Limb (tissue), 2 donors: ENCODE measurements around the gene SYNGAP1.

ENCODE experiments used
- DNase-seq, 2 donors: peaks; one replicate each; pipeline ENCODE4 v3.0.0-alpha.2; 2016; ENCODE audit errors: extremely low spot score in 2 of 2

SYNGAP1 gene

DNA sequence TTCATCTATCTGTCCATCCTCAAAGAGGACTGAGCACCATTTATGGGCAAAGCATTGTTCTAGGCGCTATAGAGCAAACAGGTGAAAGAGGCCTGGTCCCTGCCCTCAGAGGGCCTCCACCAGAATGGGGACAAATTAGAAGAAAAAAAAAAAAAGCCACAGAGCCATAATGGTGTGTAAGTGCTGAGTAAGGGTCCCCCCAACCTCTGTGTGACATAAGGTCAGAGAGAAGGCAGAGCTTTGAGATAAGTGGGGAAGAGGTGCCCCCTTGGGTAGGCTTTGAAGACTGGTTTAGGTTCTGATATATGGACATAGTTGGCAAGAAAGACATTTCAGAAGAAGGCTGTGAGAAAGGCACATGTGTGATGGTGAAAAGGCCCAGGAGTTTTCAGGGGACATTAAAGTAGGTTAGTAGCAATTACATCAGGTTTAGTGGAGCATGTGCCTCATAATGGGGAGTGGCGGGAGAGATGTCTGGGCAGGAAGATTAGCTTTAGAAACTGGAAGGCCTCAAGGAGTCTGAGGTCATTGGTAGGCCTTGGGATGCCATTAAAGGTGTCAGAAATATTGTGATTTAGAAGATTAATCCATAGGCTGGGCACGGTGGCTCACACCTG is 19.2 kb downstream of the SYNGAP1 start:
- DNase-seq = no peak

- no peak for DNase-seq
Observed at GRCh38 chr6:33439956-33440648, 20.2 kb downstream of the SYNGAP1 start.

- no peak for DNase-seq
Observed at GRCh38 chr6:33440649-33441309, 20.9 kb downstream of the SYNGAP1 start.

DNA sequence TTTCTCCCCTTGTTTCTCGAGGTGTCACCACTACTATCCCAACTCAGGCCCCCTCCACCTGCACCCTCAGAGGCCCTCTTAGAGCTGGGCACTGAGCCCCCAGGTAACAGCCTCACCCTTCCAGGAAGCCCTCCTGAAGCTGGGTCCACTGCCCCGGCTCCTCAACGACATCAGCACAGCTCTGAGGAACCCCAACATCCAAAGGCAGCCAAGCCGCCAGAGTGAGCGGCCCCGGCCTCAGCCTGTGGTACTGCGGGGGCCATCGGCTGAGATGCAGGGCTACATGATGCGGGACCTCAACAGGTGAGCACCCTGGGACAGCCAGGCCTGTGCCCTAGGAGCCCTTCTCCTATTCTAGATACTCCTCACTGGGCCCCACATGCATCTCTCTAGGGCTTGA is 21.6 kb downstream of the SYNGAP1 start:
- DNase-seq = peak in 1 of 2 donors; percentile 9

DNA sequence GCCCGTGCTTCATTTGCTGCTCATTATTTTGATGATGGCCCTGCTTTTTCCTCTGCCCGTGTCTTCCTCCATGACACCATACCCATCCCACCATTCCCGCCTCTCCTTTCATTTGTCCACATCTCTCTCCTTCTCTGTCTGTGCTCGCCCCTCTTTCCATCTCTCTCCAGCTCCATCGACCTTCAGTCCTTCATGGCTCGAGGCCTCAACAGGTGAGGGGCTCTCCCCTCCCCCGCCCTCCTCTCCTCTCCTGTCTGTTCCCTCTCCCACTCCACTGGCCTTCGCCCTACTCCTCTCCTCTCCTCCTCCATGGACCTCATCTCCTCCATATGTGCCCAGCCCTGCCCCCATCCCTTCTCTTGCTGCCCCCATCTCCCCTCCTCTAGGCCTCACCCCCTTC is 22.4 kb downstream of the SYNGAP1 start:
- DNase-seq = peak in 1 of 2 donors; percentile 27

DNA sequence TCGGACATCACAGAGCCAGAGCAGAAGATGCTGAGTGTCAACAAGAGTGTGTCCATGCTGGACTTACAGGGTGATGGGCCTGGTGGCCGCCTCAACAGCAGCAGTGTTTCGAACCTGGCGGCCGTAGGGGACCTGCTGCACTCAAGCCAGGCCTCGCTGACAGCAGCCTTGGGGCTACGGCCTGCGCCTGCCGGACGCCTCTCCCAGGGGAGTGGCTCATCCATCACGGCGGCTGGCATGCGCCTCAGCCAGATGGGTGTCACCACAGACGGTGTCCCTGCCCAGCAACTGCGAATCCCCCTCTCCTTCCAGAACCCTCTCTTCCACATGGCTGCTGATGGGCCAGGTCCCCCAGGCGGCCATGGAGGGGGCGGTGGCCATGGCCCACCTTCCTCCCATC is 23.2 kb downstream of the SYNGAP1 start:
- peak in 1 of 2 donors; percentile 27 for DNase-seq

DNA sequence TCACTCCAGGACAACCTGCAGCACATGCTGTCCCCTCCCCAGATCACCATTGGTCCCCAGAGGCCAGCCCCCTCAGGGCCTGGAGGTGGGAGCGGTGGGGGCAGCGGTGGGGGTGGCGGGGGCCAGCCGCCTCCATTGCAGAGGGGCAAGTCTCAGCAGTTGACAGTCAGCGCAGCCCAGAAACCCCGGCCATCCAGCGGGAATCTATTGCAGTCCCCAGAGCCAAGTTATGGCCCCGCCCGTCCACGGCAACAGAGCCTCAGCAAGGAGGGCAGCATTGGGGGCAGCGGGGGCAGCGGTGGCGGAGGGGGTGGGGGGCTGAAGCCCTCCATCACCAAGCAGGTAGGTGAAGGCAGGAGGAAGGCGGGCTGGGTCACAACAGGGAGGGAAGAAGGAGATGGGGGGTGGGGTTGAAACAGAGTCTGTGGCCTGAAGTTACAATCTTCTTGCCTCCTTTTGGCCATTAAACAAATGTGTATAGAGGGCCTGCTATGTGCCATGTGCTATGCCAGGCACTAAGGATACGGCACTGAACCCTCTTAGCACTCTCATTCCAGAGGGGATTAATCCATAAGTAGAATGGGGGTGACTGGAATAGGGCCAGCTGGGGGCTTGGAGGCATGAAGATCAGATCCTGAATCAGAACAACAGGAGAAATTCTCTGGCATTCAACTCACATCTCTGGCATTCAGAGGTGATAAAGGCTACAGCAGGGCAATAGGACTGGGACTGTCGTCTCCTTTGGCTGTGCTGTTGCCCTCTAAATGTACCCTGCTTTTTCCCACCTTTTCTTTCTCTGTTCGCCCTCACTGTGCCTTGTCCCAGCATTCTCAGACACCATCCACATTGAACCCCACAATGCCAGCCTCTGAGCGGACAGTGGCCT is 24.0 kb downstream of the SYNGAP1 start:
- peak in 1 of 2 donors; percentile 27 for DNase-seq

DNA sequence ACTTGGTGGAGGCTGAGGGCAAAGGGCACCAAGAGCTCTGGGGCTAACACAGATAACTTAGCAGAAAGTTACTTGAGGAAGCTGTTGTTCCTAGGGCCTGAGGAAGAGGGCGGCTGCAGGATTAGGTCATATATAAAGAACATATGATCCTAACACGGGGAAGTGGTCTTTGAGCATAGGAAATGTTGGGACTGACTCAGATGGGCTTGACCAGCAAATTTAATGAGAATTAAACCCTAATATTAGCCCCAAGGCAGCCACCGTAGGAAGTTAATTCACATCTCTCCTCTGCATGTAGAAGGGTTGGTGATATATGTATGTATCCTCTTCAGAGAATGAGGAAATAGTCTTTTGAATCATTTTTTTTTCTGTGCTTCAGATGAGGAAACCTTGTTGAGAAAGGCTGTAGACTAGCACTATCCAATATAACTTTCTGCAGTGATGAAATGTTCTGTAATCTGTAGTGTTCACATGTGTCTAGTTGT is 25.3 kb downstream of the SYNGAP1 start:
- peak in 1 of 2 donors; percentile 7 for DNase-seq

GRCh38 chr6:33446356-33446755 is 26.5 kb downstream of the SYNGAP1 start:
- peak in 1 of 2 donors; percentile 23 for DNase-seq

GRCh38 chr6:33450434-33450833 is 30.6 kb downstream of the SYNGAP1 start:
- DNase-seq = no peak

DNA sequence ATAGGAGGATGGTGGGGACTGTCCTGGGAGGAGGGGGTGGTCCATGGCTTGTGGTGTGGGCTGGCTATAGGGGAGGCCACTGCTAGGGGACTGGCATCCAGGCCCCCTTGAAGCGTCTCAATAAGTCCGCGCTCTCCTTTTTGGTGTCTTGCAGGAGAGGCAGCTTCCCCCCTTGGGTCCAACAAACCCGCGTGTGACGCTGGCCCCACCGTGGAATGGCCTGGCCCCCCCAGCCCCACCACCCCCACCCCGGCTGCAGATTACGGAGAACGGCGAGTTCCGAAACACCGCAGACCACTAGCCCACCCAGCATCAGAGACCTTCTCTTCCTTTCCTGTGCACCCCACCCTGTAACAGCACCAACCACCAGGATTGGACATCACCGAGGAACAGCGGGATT is 31.7 kb downstream of the SYNGAP1 start:
- no peak for DNase-seq

GRCh38 chr6:33452496-33452895 is 32.6 kb downstream of the SYNGAP1 start:
- no peak for DNase-seq

DNA sequence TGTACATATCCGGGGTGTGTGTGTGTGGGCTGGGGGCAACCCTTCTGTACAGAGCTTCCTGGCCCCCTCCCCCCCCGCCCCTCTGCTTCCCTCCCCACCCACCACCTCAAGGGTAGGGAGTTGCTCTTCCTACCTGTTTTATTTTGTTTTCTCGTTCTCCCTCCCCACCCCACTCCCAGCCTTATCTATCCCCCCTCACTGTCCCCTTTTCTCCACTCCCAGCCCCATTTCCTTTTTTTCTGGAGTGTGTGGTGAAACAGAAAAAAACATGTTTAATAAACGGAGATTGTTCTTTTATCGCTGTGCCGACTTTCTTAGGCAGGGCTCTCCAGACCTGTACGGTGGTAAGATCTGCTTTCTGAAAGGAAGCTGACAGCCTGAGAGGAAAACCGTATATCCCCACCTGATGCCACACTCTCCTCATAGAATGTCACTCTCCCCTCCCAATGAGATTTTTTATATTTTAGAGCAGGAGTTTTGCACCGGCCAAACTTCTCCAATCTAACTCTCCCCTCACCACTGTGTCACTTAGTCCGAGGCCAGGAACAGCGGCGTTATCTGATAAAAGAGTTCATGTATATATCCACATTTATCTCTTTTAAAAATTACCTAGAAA is 33.6 kb downstream of the SYNGAP1 start:
- no peak for DNase-seq

- DNase-seq = peak; percentile 95 to 96
Observed at GRCh38 chr6:33454009-33454946, 34.4 kb downstream of the SYNGAP1 start, which contains the start of gene ZBTB9. TSS of gene ZBTB9 (plus strand) at chr6:33454576. CDS start at chr6:33455101, 525 bp downstream.

- no peak for DNase-seq
Observed at GRCh38 chr6:33455051-33455450, 35.2 kb downstream of the SYNGAP1 start.

DNA sequence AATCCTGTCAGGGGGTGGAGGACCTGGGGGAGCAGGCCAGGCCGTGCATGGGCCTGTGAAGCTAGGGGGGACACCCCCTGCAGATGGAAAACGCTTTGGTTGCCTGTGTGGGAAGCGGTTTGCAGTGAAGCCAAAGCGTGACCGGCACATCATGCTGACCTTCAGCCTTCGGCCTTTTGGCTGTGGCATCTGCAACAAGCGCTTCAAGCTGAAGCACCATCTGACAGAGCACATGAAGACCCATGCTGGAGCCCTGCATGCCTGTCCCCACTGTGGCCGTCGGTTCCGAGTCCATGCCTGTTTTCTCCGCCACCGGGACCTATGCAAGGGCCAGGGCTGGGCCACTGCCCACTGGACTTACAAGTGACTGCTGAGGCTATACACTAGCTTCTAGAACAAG is 36.3 kb downstream of the SYNGAP1 start:
- DNase-seq = no peak

DNA sequence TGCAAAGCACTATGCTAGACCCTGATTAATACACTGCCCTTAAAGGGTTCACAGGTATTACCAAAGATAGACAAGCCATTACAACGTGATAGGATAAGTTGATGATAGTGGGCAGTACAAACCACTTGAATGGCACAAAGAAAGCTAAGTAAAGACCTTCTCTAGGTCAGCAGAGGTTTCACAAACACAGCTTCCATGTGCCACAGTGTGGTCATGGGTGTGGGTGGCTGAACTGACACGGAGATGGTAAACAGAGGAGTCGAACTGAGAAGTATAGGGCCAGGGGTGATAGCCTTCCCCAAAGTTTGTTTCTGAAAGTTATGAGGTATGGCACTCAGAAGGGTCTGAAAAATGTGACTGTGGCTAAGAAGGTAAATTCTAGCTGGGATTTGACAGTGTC is 38.8 kb downstream of the SYNGAP1 start:
- no peak for DNase-seq

DNA sequence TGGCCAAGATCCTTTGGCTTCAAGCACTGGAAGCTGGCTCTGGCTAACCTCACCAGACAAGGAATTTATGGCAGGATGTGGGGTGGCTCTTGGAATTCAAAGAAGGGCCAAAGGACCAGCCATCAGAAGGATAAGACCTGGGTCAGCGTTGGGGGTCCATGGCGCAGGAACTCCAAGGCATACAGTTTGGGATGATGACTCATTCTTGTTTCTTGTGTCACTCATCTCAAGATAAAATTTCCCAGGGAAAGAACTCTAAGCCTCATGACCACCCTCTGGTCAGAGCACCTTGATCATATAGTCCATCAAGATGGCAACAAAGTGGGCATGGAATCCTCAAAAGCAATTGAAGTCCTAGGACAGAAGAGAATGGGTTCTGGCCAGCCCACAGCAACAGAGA is 39.4 kb downstream of the SYNGAP1 start:
- DNase-seq = no peak

GRCh38 chr6:33466075-33466735 is 46.3 kb downstream of the SYNGAP1 start:
- DNase-seq = no peak
